Nephron progenitor cell (in vitro differentiated cells): Measurements from ENCODE around the gene PDGFRA.

Experiments
- DNase-seq: peaks from one replicate; pipeline ENCODE4 v3.0.0; 2021
- H3K27ac Mint-ChIP-seq: 2 replicates; pipeline ENCODE4 v1.8.0; 2021; ENCODE audit warnings: mild to moderate bottlenecking, moderate library complexity, mixed read lengths
- H3K27me3 Mint-ChIP-seq: 2 replicates; pipeline ENCODE4 v1.8.0; 2021; ENCODE audit warnings: mild to moderate bottlenecking, low read depth, mixed read lengths; ENCODE audit not compliant: poor library complexity
- H3K36me3 Mint-ChIP-seq: 2 replicates; pipeline ENCODE4 v1.8.0; 2021; ENCODE audit warnings: low read depth, mixed read lengths
- H3K4me1 Mint-ChIP-seq: 2 replicates; pipeline ENCODE4 v1.8.0; 2021; ENCODE audit warnings: mixed read lengths
- H3K4me3 Mint-ChIP-seq: 2 replicates; pipeline ENCODE4 v1.8.0; 2021; ENCODE audit warnings: mild to moderate bottlenecking, moderate library complexity, mixed read lengths
- H3K9me3 Mint-ChIP-seq: 2 replicates; pipeline ENCODE4 v1.8.0; 2021; ENCODE audit warnings: mild to moderate bottlenecking, moderate library complexity, mixed read lengths
- CTCF ChIP-seq: fragments of 200-600 bp; sonication (generic); IDR thresholded peaks from 2 replicates; pipeline ENCODE4 v1.5.0; 2021; ENCODE audit warnings: antibody characterized with exemption

The PDGFRA gene

GRCh38 chr4:54189140-54189539, 40.0 kb upstream of the PDGFRA start:
- DNase-seq, result no peak
- H3K27ac Mint-ChIP-seq, result no peak overlapping the region
- peaks cover 4% of the 10 kb centered on the region for H3K36me3 Mint-ChIP-seq
- H3K9me3 Mint-ChIP-seq, result peaks cover 14% of the 10 kb centered on the region
- H3K4me3 Mint-ChIP-seq, result no peak overlapping the region
- no peaks in the 10 kb centered on the region for H3K4me1 Mint-ChIP-seq
- TF ChIP-seq CTCF, result no peak
- H3K27me3 Mint-ChIP-seq, result peaks cover 4% of the 10 kb centered on the region

GRCh38 chr4:54192811-54193210, 36.3 kb upstream of the PDGFRA start:
- H3K4me1 Mint-ChIP-seq, result peaks cover 10% of the 10 kb centered on the region
- no peak overlapping the region for H3K4me3 Mint-ChIP-seq
- TF ChIP-seq CTCF, result no peak
- H3K27ac Mint-ChIP-seq, result no peak overlapping the region
- peaks cover 4% of the 10 kb centered on the region for H3K27me3 Mint-ChIP-seq
- DNase-seq, result no peak
- peaks cover 4% of the 10 kb centered on the region for H3K36me3 Mint-ChIP-seq
- peaks cover 14% of the 10 kb centered on the region for H3K9me3 Mint-ChIP-seq

- DNase-seq, result no peak
- Mint-ChIP-seq H3K27ac (peak overlapping the region; percentile 23), H3K27me3 (no peaks in the 10 kb centered on the region), H3K4me3 (no peak overlapping the region), H3K36me3 (no peaks in the 10 kb centered on the region), H3K9me3 (peaks cover 8% of the 10 kb centered on the region), H3K4me1 (peaks cover 18% of the 10 kb centered on the region)
- no peak for TF ChIP-seq CTCF
These were observed 31.2 kb upstream of the PDGFRA start for GRCh38 chr4:54197926-54198325.

GRCh38 chr4:54199919-54200318, 29.2 kb upstream of the PDGFRA start:
- TF ChIP-seq CTCF, result no peak
- H3K9me3 Mint-ChIP-seq, result peaks cover 3% of the 10 kb centered on the region
- H3K4me3 Mint-ChIP-seq, result no peak overlapping the region
- H3K27ac Mint-ChIP-seq, result no peak overlapping the region
- no peak for DNase-seq
- no peaks in the 10 kb centered on the region for H3K36me3 Mint-ChIP-seq
- peaks cover 18% of the 10 kb centered on the region for H3K4me1 Mint-ChIP-seq
- H3K27me3 Mint-ChIP-seq, result peaks cover 4% of the 10 kb centered on the region

- H3K36me3 Mint-ChIP-seq, result no peaks in the 10 kb centered on the region
- H3K27me3 Mint-ChIP-seq, result no peaks in the 10 kb centered on the region
- H3K27ac Mint-ChIP-seq, result no peak overlapping the region
- no peak for TF ChIP-seq CTCF
- peaks cover 8% of the 10 kb centered on the region for H3K9me3 Mint-ChIP-seq
- no peaks in the 10 kb centered on the region for H3K4me1 Mint-ChIP-seq
- DNase-seq, result no peak
- H3K4me3 Mint-ChIP-seq, result no peak overlapping the region
These were observed 19.5 kb upstream of the PDGFRA start for GRCh38 chr4:54209617-54210016.

- DNase-seq, result no peak
- H3K9me3 Mint-ChIP-seq, result peaks cover 8% of the 10 kb centered on the region
- no peak overlapping the region for H3K27ac Mint-ChIP-seq
- peaks cover 3% of the 10 kb centered on the region for H3K27me3 Mint-ChIP-seq
- no peak for TF ChIP-seq CTCF
- no peak overlapping the region for H3K4me3 Mint-ChIP-seq
- no peaks in the 10 kb centered on the region for H3K36me3 Mint-ChIP-seq
- peaks cover 8% of the 10 kb centered on the region for H3K4me1 Mint-ChIP-seq
These were observed 16.1 kb upstream of the PDGFRA start for GRCh38 chr4:54213001-54213400.
